Measurements from ENCODE around the gene OGFRL1.

DNA sequence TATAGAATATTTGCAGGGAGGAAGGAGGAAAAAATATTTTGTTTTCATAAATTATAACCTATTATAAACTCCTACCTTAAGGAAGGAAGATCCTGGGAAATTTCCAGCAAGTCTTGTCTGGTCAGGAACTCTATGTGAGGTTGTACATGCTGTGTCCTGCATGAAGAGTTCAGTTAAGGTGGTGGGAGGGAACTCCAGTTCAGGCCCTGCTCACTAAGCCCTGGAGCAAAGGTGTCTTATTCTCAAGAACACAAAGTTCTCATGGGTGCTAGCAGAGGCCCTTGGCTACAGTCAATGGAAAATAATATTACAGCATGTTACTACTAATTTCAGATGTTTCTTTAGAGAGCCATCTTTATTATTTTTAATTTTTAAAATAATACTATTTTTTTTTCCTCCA is 3.8 kb upstream of the OGFRL1 start:
- no peak for TF ChIP-seq EZH2 (IDR thresholded peaks at IDR 0.05; ENCODE audit: insufficient read depth, low read length)
- TF ChIP-seq, protein P1, sequence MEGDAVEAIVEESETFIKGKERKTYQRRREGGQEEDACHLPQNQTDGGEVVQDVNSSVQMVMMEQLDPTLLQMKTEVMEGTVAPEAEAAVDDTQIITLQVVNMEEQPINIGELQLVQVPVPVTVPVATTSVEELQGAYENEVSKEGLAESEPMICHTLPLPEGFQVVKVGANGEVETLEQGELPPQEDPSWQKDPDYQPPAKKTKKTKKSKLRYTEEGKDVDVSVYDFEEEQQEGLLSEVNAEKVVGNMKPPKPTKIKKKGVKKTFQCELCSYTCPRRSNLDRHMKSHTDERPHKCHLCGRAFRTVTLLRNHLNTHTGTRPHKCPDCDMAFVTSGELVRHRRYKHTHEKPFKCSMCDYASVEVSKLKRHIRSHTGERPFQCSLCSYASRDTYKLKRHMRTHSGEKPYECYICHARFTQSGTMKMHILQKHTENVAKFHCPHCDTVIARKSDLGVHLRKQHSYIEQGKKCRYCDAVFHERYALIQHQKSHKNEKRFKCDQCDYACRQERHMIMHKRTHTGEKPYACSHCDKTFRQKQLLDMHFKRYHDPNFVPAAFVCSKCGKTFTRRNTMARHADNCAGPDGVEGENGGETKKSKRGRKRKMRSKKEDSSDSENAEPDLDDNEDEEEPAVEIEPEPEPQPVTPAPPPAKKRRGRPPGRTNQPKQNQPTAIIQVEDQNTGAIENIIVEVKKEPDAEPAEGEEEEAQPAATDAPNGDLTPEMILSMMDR (IDR thresholded peaks at IDR 0.05; ENCODE audit: insufficient read depth, low read depth, low read length) = no peak

Measured in astrocyte (in vitro differentiated cells and primary cell).